SK-N-SH (cell line): ENCODE measurements around the gene CCDC141. TPM values are rescaled to one million over a fixed set of nuclear protein-coding genes. Genes with fewer than 3 reads are reported as not detected.

ENCODE experiments used
- CTCF ChIA-PET: fragments of 300-600, 350-600 bp; formaldehyde crosslinking; extraction: SDS; loops from one replicate; lab custom pipeline; 2021; lab: Yijun Ruan, JAX
- POLR2A ChIA-PET: fragments of 350-600 bp; sonication (Branson Sonifier 250); formaldehyde crosslinking; extraction: SDS; loops from one replicate; lab custom pipeline; 2020; ENCODE audit warnings: antibody characterized with exemption, inconsistent platforms; lab: Yijun Ruan, JAX
- DNase-seq: peaks from one replicate; pipeline ENCODE4 v3.0.0; 2012
- H2AFZ ChIP-seq: fragments of 200-600 bp; sonication (generic); 2 replicates; pipeline ENCODE4 v1.8.1; 2016; ENCODE audit warnings: antibody characterized with exemption, mild to moderate bottlenecking, low read depth
- H3F3A ChIP-seq: fragments of 200-600 bp; sonication (generic); replicated peaks from 2 replicates; pipeline ENCODE3; 2016; ENCODE audit warnings: antibody characterized with exemption, mild to moderate bottlenecking; ENCODE audit not compliant: insufficient read depth
- H3K27ac ChIP-seq, 2 experiments: fragments of 200-500 bp in 1 of 2; fragments of 200-600 bp in 1 of 2; sonication (Bioruptor generic) in 1 of 2; sonication (generic), shearing (Covaris generic) in 1 of 2; 2 replicates each; pipeline versions ENCODE4 v1.5.1 to v1.6.1; 2014 to 2016; ENCODE audit warnings: low read depth in 2 of 2, inconsistent platforms in 1 of 2, low read length in 1 of 2, mild to moderate bottlenecking in 1 of 2, mixed read lengths in 1 of 2
- H3K27me3 ChIP-seq: fragments of 200-600 bp; sonication (generic), shearing (Covaris generic); 2 replicates; pipeline ENCODE4 v1.6.1; 2016; ENCODE audit warnings: mixed run types; ENCODE audit not compliant: insufficient read depth
- H3K36me3 ChIP-seq, 2 experiments: fragments of 200-500 bp in 1 of 2; fragments of 200-600 bp in 1 of 2; sonication (Bioruptor generic) in 1 of 2; sonication (generic) in 1 of 2; replicated peaks in 1 of 2; 2 replicates each; pipeline versions ENCODE3 to v1.5.1; 2014 to 2016; ENCODE audit warnings: low read length in 1 of 2, mild to moderate bottlenecking in 1 of 2; ENCODE audit not compliant: insufficient read depth in 2 of 2, control insufficient read depth in 1 of 2
- H3K4me1 ChIP-seq, 2 experiments: fragments of 200-500 bp in 1 of 2; fragments of 200-600 bp in 1 of 2; sonication (Bioruptor generic) in 1 of 2; sonication (generic), shearing (Covaris generic) in 1 of 2; 2 replicates each; pipeline versions ENCODE4 v1.5.1 to v1.6.1; 2014 to 2016; ENCODE audit warnings: low read depth in 1 of 2, low read length in 1 of 2, mixed run types in 1 of 2; ENCODE audit not compliant: insufficient read depth in 2 of 2, control insufficient read depth in 1 of 2
- H3K4me2 ChIP-seq: fragments of 200-600 bp; sonication (generic), shearing (Covaris generic); 2 replicates; pipeline ENCODE4 v1.6.1; 2017; ENCODE audit warnings: mixed run types
- H3K4me3 ChIP-seq, 2 experiments: fragments of 200-500 bp in 1 of 2; fragments of 200-600 bp in 1 of 2; sonication (Bioruptor generic) in 1 of 2; sonication (generic), shearing (Covaris generic) in 1 of 2; 2 replicates each; pipeline versions ENCODE4 v1.5.1 to v1.8.1; 2014 to 2016; ENCODE audit warnings: low read depth in 2 of 2, inconsistent platforms in 1 of 2, low read length in 1 of 2, mild to moderate bottlenecking in 1 of 2, mixed read lengths in 1 of 2, moderate library complexity in 1 of 2
- H3K79me2 ChIP-seq: fragments of 200-600 bp; sonication (generic); 2 replicates; pipeline ENCODE4 v1.8.1; 2017; ENCODE audit warnings: mild to moderate bottlenecking; ENCODE audit not compliant: insufficient read depth
- H3K9ac ChIP-seq: fragments of 200-600 bp; sonication (generic); 2 replicates; pipeline ENCODE4 v1.6.1; 2017; ENCODE audit warnings: mixed run types
- H3K9me2 ChIP-seq: fragments of 200-600 bp; sonication (generic); 2 replicates; pipeline ENCODE4 v1.6.1; 2017; ENCODE audit warnings: mixed run types
- H3K9me3 ChIP-seq: fragments of 200-600 bp; sonication (generic); 2 replicates; pipeline ENCODE4 v1.6.1; 2017; ENCODE audit warnings: mixed run types, mild to moderate bottlenecking, moderate library complexity
- H4K20me1 ChIP-seq: fragments of 200-600 bp; sonication (generic); 2 replicates; pipeline ENCODE4 v1.6.1; 2017; ENCODE audit warnings: mild to moderate bottlenecking, mixed run types; ENCODE audit not compliant: insufficient read depth
- EP300 ChIP-seq, 2 experiments: IDR thresholded peaks; 2 replicates each; pipeline versions ENCODE4 v1.4.0 to v1.6.1; 2012; ENCODE audit warnings: borderline replicate concordance in 1 of 2, low read depth in 1 of 2, low read length in 1 of 2
- FOXM1 ChIP-seq: IDR thresholded peaks from 2 replicates; pipeline ENCODE4 v1.4.0; 2012; ENCODE audit warnings: low read depth, mild to moderate bottlenecking
- GABPA ChIP-seq: IDR thresholded peaks from 2 replicates; pipeline ENCODE4 v1.4.0; 2012; ENCODE audit warnings: low read depth, mild to moderate bottlenecking
- GATA2 ChIP-seq: sonication (generic); formaldehyde crosslinking; IDR thresholded peaks from 2 replicates; pipeline ENCODE4 v1.5.0; 2020; ENCODE audit warnings: mild to moderate bottlenecking, missing genetic modification reagents
- JUND ChIP-seq: IDR thresholded peaks from 2 replicates; pipeline ENCODE4 v1.4.0; 2012
- MAX ChIP-seq: IDR thresholded peaks from 2 replicates; pipeline ENCODE4 v1.4.0; 2012; ENCODE audit warnings: low read depth
- MXI1 ChIP-seq: IDR thresholded peaks from 2 replicates; pipeline ENCODE4 v1.6.1; 2012; ENCODE audit warnings: mild to moderate bottlenecking, low read depth, low read length, improper control_type of control experiment
- NRF1 ChIP-seq: IDR thresholded peaks from 2 replicates; pipeline ENCODE4 v1.6.1; 2012; ENCODE audit warnings: low read depth, mild to moderate bottlenecking, low read length
- PBX3 ChIP-seq: IDR thresholded peaks from 2 replicates; pipeline ENCODE4; 2012
- RAD21 ChIP-seq: IDR thresholded peaks from 2 replicates; pipeline ENCODE4 v1.6.1; 2012; ENCODE audit warnings: mild to moderate bottlenecking, low read length
- RCOR1 ChIP-seq: fragments of 150-350 bp; IDR thresholded peaks from 2 replicates; pipeline ENCODE4 v1.6.1; 2017; ENCODE audit warnings: antibody characterized with exemption, low read length
- REST ChIP-seq: IDR thresholded peaks from 2 replicates; pipeline ENCODE4 v1.6.1; 2012; ENCODE audit warnings: mild to moderate bottlenecking, low read depth, low read length, moderate library complexity
- SMC3 ChIP-seq: IDR thresholded peaks from 2 replicates; pipeline ENCODE4 v1.6.1; 2012; ENCODE audit warnings: low read depth, low read length, improper control_type of control experiment
- TAF1 ChIP-seq: IDR thresholded peaks from 2 replicates; pipeline ENCODE4 v1.6.1; 2012; ENCODE audit warnings: low read depth, mild to moderate bottlenecking, low read length, moderate library complexity, borderline replicate concordance
- TEAD4 ChIP-seq: IDR thresholded peaks from 2 replicates; pipeline ENCODE4 v1.4.0; 2012; ENCODE audit warnings: mild to moderate bottlenecking, borderline replicate concordance; ENCODE audit not compliant: insufficient read depth
- YY1 ChIP-seq: IDR thresholded peaks from 2 replicates; pipeline ENCODE4 v1.4.0; 2012; ENCODE audit warnings: low read depth, mild to moderate bottlenecking
- ZBTB33 ChIP-seq: IDR thresholded peaks from 2 replicates; pipeline ENCODE4 v1.4.0; 2012; ENCODE audit warnings: low read depth, borderline replicate concordance
- WGBS: methylation state at CpG from one replicate; pipeline ENCODE4 v1.1.6; 2017; ENCODE audit warnings: low lambda C conversion rate; 5-methylcytosine and 5-hydroxymethylcytosine counted together
- polyA plus RNA-seq, 3 experiments: library from polyadenylated mRNA; depleted of rRNA; stranded (reverse); fragments of >200 nt; gene quantifications; 2 replicates each; pipeline ENCODE4 v1.2.3, GENCODE V29; 2012
- TF ChIP-seq, protein P1 (sequence below): fragments of 150-350 bp; IDR thresholded peaks from 2 replicates; pipeline ENCODE4 v1.6.1; 2017; ENCODE audit warnings: antibody characterized with exemption, low read length, low read depth, borderline replicate concordance
- TF ChIP-seq, protein P2 (sequence below): IDR thresholded peaks from 2 replicates; pipeline ENCODE4 v1.4.0; 2012; ENCODE audit warnings: low read depth, borderline replicate concordance

Gene CCDC141
- polyA plus RNA-seq, 1 of the 3 experiments (the other 2 are of a cell fraction) = 0.02 TPM

DNA sequence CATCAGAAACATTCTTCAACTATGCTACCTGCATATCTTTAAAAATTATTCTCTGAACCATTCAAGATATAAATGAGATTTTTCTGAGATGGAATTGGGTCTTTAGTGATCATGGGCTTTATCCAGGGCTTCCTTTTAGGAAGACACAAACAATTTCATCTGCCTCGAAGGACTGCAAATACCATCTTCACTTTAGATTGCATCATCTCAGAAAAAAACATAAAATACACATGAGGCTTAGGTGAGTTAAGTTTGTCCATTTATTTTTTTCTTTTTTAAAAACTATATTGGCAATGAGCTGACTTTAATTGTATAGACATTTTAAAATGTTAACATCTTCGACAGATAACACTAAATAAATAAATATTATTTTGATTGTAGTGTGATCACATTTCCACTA is 262.8 kb downstream of the CCDC141 start (continued):
- TF ChIP-seq REST (no peak), GATA2 (CRISPR knock-in tag) (no peak), ZBTB33 (no peak), SMC3 (no peak), RAD21 (no peak), TEAD4 (no peak), YY1 (no peak)

DNA sequence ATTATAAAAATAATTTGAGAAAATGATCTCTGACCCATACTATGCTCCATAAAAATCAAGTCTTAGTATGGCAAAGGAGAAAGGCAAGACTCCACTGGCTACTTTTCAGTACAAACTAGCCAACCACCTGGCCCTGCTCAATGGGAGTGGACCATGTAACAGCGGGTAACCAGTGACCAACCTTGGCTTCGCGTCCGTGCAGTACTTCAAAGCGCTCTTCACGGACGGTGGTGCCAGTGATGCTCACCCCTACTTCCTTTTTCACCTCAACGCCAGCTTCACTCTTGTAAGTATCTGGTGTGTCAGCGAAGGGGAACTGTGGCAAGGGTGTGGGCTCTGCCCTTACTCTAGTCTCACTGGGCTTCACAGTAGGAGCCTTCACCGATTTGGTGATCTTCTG is 266.0 kb downstream of the CCDC141 start:
- ChIA-PET CTCF (interaction anchor here (1.5 to 6.4 kb wide), 2 partner anchors 12 to 22 kb away, joined by 5 to 28 read pairs; no protein-coding TSS in a partner anchor), POLR2A (no interaction called here)
- no peaks in the 10 kb centered on the region for H4K20me1 ChIP-seq
- H3K4me3 ChIP-seq = no peak overlapping the region
- H3K27ac ChIP-seq = no peak overlapping the region
- no peaks in the 10 kb centered on the region for H3F3A ChIP-seq
- no peaks in the 10 kb centered on the region for H3K79me2 ChIP-seq
- H3K27me3 ChIP-seq = no peaks in the 10 kb centered on the region
- H3K9ac ChIP-seq = no peak overlapping the region
- no peaks in the 10 kb centered on the region for H3K36me3 ChIP-seq
- DNase-seq = no peak
- 75% methylated on average over 10 of the region's 10 CpGs for WGBS
- H3K4me1 ChIP-seq = no peaks in the 10 kb centered on the region; a peak in 1 of 4 replicates
- H3K4me2 ChIP-seq = no peak overlapping the region
- H3K9me2 ChIP-seq = no peaks in the 10 kb centered on the region
- no peak overlapping the region for H2AFZ ChIP-seq
- no peaks in the 10 kb centered on the region for H3K9me3 ChIP-seq
- TF ChIP-seq FOXM1 = no peak
- TF ChIP-seq MXI1 = no peak
- no peak for TF ChIP-seq GABPA
- TF ChIP-seq EP300 (IDR thresholded peaks at IDR 0.05; ENCODE audit: borderline replicate concordance in 1 of 2, low read depth in 1 of 2, low read length in 1 of 2) = no peak
- TF ChIP-seq, protein P1, sequence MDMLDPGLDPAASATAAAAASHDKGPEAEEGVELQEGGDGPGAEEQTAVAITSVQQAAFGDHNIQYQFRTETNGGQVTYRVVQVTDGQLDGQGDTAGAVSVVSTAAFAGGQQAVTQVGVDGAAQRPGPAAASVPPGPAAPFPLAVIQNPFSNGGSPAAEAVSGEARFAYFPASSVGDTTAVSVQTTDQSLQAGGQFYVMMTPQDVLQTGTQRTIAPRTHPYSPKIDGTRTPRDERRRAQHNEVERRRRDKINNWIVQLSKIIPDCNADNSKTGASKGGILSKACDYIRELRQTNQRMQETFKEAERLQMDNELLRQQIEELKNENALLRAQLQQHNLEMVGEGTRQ = no peak
- no peak for TF ChIP-seq NRF1
- TF ChIP-seq PBX3 = no peak
- no peak for TF ChIP-seq RCOR1
- TF ChIP-seq TAF1 = no peak
- TF ChIP-seq, protein P2, sequence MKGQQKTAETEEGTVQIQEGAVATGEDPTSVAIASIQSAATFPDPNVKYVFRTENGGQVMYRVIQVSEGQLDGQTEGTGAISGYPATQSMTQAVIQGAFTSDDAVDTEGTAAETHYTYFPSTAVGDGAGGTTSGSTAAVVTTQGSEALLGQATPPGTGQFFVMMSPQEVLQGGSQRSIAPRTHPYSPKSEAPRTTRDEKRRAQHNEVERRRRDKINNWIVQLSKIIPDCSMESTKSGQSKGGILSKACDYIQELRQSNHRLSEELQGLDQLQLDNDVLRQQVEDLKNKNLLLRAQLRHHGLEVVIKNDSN = no peak
- TF ChIP-seq JUND = no peak
- TF ChIP-seq REST = no peak
- no peak for TF ChIP-seq RAD21
- TF ChIP-seq MAX = no peak
